Loucy (cell line): ENCODE data around the gene CDC42BPB.

Experiments used
- CTCF ChIP-seq: fragments of 200-600 bp; sonication (generic); conservative IDR thresholded peaks from 2 replicates; pipeline ENCODE4 v1.5.1; 2014; ENCODE audit warnings: mild to moderate bottlenecking, antibody characterized with exemption, low read length
- EZH2phosphoT487 ChIP-seq: fragments of 200-600 bp; IDR thresholded peaks from 2 replicates; pipeline ENCODE4 v1.6.1; 2018; ENCODE audit warnings: antibody characterized with exemption, mild to moderate bottlenecking, moderate library complexity, borderline replicate concordance

- TF ChIP-seq CTCF (no peak), EZH2phosphoT487 (no peak)
These were observed 119.2 kb downstream of the CDC42BPB start for GRCh38 chr14:102938191-102938590.
